Common myeloid progenitor, CD34-positive (primary cell): Measurements from ENCODE around the gene PRSS38.

Experiments used
- CTCF ChIA-PET: fragments of 350-600 bp; sonication (Branson Sonifier 250); formaldehyde crosslinking; loops from one replicate; lab custom pipeline; 2021; ENCODE audit warnings: antibody characterized with exemption; lab: Charles Lee
- POLR2A ChIA-PET: fragments of 350-600 bp; sonication (Branson Sonifier 250); formaldehyde crosslinking; loops from one replicate; lab custom pipeline; 2021; ENCODE audit warnings: antibody characterized with exemption; lab: Charles Lee
- DNase-seq, 3 donors: peaks; one replicate each; pipeline versions ENCODE4 v3.0.0 to v3.0.0-alpha.2; 2013
- H3K27ac ChIP-seq, 2 experiments: 1 replicate in 1 of 2; 2 replicates in 1 of 2; pipeline ENCODE4 v1.7.0; 2013; ENCODE audit warnings: inconsistent platforms in 2 of 2, low read length in 2 of 2, mild to moderate bottlenecking in 2 of 2, low read depth in 1 of 2, moderate library complexity in 1 of 2; ENCODE audit not compliant: severe bottlenecking in 2 of 2, insufficient read depth in 1 of 2, poor library complexity in 1 of 2
- H3K27me3 ChIP-seq, 5 experiments: replicated peaks in 2 of 5; 1 replicate in 3 of 5; 2 replicates in 2 of 5; pipeline versions ENCODE4 v1.6.1 to v1.7.0; 2013; ENCODE audit warnings: low read length in 4 of 5, mild to moderate bottlenecking in 2 of 5, moderate library complexity in 2 of 5, inconsistent platforms in 1 of 5; ENCODE audit not compliant: insufficient read depth in 5 of 5, control insufficient read depth in 4 of 5
- H3K36me3 ChIP-seq, 4 experiments: 1 replicate in 2 of 4; 2 replicates in 2 of 4; pipeline versions ENCODE4 v1.6.1 to v1.7.0; 2013; ENCODE audit warnings: low read length in 3 of 4, control low read depth in 1 of 4, mild to moderate bottlenecking in 1 of 4; ENCODE audit not compliant: control insufficient read depth in 4 of 4, insufficient read depth in 4 of 4
- H3K4me1 ChIP-seq, 4 experiments: 1 replicate in 3 of 4; 2 replicates in 1 of 4; pipeline versions ENCODE4 v1.6.1 to v1.7.1; 2013; ENCODE audit warnings: low read length in 3 of 4, mild to moderate bottlenecking in 3 of 4, control low read depth in 1 of 4, inconsistent platforms in 1 of 4, moderate library complexity in 1 of 4; ENCODE audit not compliant: control insufficient read depth in 4 of 4, insufficient read depth in 4 of 4; ENCODE audit errors: control extremely low read depth in 1 of 4
- H3K4me3 ChIP-seq, 7 experiments: 1 replicate in 4 of 7; 2 replicates in 3 of 7; pipeline versions ENCODE4 v1.5.1 to v1.7.0; 2013; ENCODE audit warnings: mild to moderate bottlenecking in 7 of 7, low read length in 6 of 7, moderate library complexity in 6 of 7, inconsistent platforms in 2 of 7, low read depth in 2 of 7, control low read depth in 1 of 7; ENCODE audit not compliant: insufficient read depth in 4 of 7, control insufficient read depth in 1 of 7; ENCODE audit errors: extremely low read depth in 1 of 7
- H3K9me3 ChIP-seq, 5 experiments: 1 replicate in 4 of 5; 2 replicates in 1 of 5; pipeline versions ENCODE4 v1.6.1 to v1.7.1; 2013; ENCODE audit warnings: low read length in 4 of 5, mild to moderate bottlenecking in 2 of 5, inconsistent platforms in 1 of 5, low read depth in 1 of 5, moderate library complexity in 1 of 5; ENCODE audit not compliant: control insufficient read depth in 4 of 5, insufficient read depth in 2 of 5; ENCODE audit errors: control extremely low read depth in 1 of 5
- WGBS: methylation state at CpG from one replicate; pipeline ENCODE4 v1.1.5; 2013; ENCODE audit not compliant: insufficient coverage; 5-methylcytosine and 5-hydroxymethylcytosine counted together

The PRSS38 gene

GRCh38 chr1:227789084-227790033, 26.1 kb upstream of the PRSS38 start:
- ChIA-PET POLR2A (no interaction called here), CTCF (interaction anchor here (1.3 to 1.9 kb wide), 2 partner anchors 27 to 47 kb away, joined by 3 to 7 read pairs; no protein-coding TSS in a partner anchor)
- H3K36me3 ChIP-seq = no peaks in the 10 kb centered on the region
- no peak overlapping the region for H3K27ac ChIP-seq
- H3K4me1 ChIP-seq = peaks cover 0 to 25% (median 21%) of the 10 kb centered on the region in 4 experiments
- 79% methylated on average over 23 of the region's 23 CpGs for WGBS
- peak overlapping the region in 5 of 7 experiments; percentile 59 to 83 (median 72) for H3K4me3 ChIP-seq
- H3K27me3 ChIP-seq = peaks cover 0 to 29% (median 20%) of the 10 kb centered on the region in 5 experiments
- no peaks in the 10 kb centered on the region for H3K9me3 ChIP-seq
- no peak for DNase-seq

- Histone ChIP-seq H3K4me1 (peaks cover 0 to 25% (median 21%) of the 10 kb centered on the region in 4 experiments), H3K9me3 (no peaks in the 10 kb centered on the region), H3K36me3 (no peaks in the 10 kb centered on the region), H3K4me3 (no peak overlapping the region), H3K27me3 (peaks cover 0 to 29% (median 20%) of the 10 kb centered on the region in 5 experiments), H3K27ac (no peak overlapping the region)
- CTCF ChIA-PET = interaction anchor here (1.9 kb wide), 1 partner anchor 27 kb away, joined by 7 read pairs; no protein-coding TSS in a partner anchor
- POLR2A ChIA-PET = no interaction called here
- no peak for DNase-seq
- 93% methylated on average over 2 of the region's 2 CpGs for WGBS
Measured at GRCh38 chr1:227790034-227790400, 25.5 kb upstream of the PRSS38 start.

- ChIA-PET POLR2A (no interaction called here), CTCF (no interaction called here)
- H3K36me3 ChIP-seq = no peaks in the 10 kb centered on the region
- H3K9me3 ChIP-seq = no peaks in the 10 kb centered on the region
- no peak overlapping the region for H3K27ac ChIP-seq
- H3K4me3 ChIP-seq = no peak overlapping the region
- H3K4me1 ChIP-seq = peaks cover 0 to 25% (median 21%) of the 10 kb centered on the region in 4 experiments
- WGBS = 100% methylated on average over 4 of the region's 4 CpGs
- DNase-seq = no peak
- H3K27me3 ChIP-seq = peaks cover 0 to 24% (median 16%) of the 10 kb centered on the region in 5 experiments
Measured at GRCh38 chr1:227790868-227791267, 24.6 kb upstream of the PRSS38 start.

GRCh38 chr1:227791425-227792143, 23.9 kb upstream of the PRSS38 start:
- CTCF ChIA-PET = no interaction called here
- 100% methylated on average over 4 of the region's 6 CpGs for WGBS
- DNase-seq = no peak
- no peaks in the 10 kb centered on the region for H3K9me3 ChIP-seq
- H3K4me1 ChIP-seq = peaks cover 0 to 20% (median 19%) of the 10 kb centered on the region in 4 experiments
- no peak overlapping the region for H3K4me3 ChIP-seq
- POLR2A ChIA-PET = interaction anchor here (0.6 kb wide), 1 partner anchor 158 kb away, joined by 3 read pairs; no protein-coding TSS in a partner anchor
- peaks cover 0 to 17% (median 9%) of the 10 kb centered on the region in 5 experiments for H3K27me3 ChIP-seq
- no peaks in the 10 kb centered on the region for H3K36me3 ChIP-seq
- H3K27ac ChIP-seq = no peak overlapping the region

GRCh38 chr1:227792216-227793078, 23.0 kb upstream of the PRSS38 start:
- Histone ChIP-seq H3K27me3 (peaks cover 0 to 8% (median 2%) of the 10 kb centered on the region in 5 experiments), H3K27ac (no peak overlapping the region), H3K36me3 (no peaks in the 10 kb centered on the region), H3K9me3 (no peaks in the 10 kb centered on the region), H3K4me1 (peaks cover 0 to 13% (median 11%) of the 10 kb centered on the region in 4 experiments), H3K4me3 (no peak overlapping the region)
- CTCF ChIA-PET = no interaction called here
- no peak for DNase-seq
- WGBS = 92% methylated on average over 16 of the region's 19 CpGs
- POLR2A ChIA-PET = no interaction called here

- H3K9me3 ChIP-seq = no peaks in the 10 kb centered on the region
- H3K36me3 ChIP-seq = no peaks in the 10 kb centered on the region
- no peak for DNase-seq
- no peak overlapping the region for H3K27ac ChIP-seq
- no peak overlapping the region for H3K4me3 ChIP-seq
- ChIA-PET POLR2A (no interaction called here), CTCF (interaction anchor here (1.2 kb wide), 1 partner anchor 29 kb away, joined by 3 read pairs; no protein-coding TSS in a partner anchor)
- WGBS = 97% methylated on average over 10 of the region's 10 CpGs
- H3K27me3 ChIP-seq = peaks cover 0 to 6% (median 2%) of the 10 kb centered on the region in 5 experiments
- peaks cover 0 to 8% (median 7%) of the 10 kb centered on the region in 4 experiments for H3K4me1 ChIP-seq
Measured at GRCh38 chr1:227793079-227793947, 22.2 kb upstream of the PRSS38 start.
